ENCODE results near the gene GNG11.

DNA sequence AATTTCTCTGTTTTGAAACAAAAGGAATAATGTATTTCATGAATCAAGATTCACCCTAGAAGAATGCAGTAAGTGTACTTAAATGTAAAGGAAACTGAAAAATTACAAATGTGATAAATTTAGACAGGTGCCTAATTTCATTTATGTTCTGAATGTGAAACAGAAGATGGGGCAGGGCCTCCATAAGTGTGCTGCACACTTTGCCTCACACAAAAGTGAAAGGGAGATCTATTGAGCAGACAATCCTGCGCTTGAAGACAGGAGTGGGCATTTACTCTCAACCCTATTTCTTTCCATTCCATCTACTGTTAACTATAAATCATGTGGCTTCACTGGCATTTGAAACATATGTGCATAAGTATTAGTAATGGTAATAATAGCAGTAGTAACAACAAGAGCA, 36.2 kb downstream of the GNG11 start:
- TF ChIP-seq, protein P1, sequence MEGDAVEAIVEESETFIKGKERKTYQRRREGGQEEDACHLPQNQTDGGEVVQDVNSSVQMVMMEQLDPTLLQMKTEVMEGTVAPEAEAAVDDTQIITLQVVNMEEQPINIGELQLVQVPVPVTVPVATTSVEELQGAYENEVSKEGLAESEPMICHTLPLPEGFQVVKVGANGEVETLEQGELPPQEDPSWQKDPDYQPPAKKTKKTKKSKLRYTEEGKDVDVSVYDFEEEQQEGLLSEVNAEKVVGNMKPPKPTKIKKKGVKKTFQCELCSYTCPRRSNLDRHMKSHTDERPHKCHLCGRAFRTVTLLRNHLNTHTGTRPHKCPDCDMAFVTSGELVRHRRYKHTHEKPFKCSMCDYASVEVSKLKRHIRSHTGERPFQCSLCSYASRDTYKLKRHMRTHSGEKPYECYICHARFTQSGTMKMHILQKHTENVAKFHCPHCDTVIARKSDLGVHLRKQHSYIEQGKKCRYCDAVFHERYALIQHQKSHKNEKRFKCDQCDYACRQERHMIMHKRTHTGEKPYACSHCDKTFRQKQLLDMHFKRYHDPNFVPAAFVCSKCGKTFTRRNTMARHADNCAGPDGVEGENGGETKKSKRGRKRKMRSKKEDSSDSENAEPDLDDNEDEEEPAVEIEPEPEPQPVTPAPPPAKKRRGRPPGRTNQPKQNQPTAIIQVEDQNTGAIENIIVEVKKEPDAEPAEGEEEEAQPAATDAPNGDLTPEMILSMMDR (conservative IDR thresholded peaks at IDR 0.05) = no peak
- no peak for TF ChIP-seq EZH2 (IDR thresholded peaks at IDR 0.05; ENCODE audit: low read depth)
